ENCODE results near the gene SNAI3.

SNAI3 gene

GRCh38 chr16:88632587-88632930 lies 53.7 kb downstream of the SNAI3 start:
- H3K36me3 ChIP-seq: peaks cover 43 to 60% (median 58%) of the 10 kb centered on the region in 3 donors
- peaks cover 0 to 36% of the 10 kb centered on the region in 2 donors for H3K27me3 ChIP-seq
- H3K9me3 ChIP-seq: no peaks in the 10 kb centered on the region
- H3K4me1 ChIP-seq: peaks cover 0 to 16% (median 14%) of the 10 kb centered on the region in 4 donors
- H3K4me3 ChIP-seq: no peak overlapping the region
- TF ChIP-seq CTCF (IDR thresholded peaks at IDR 0.05): no peak
- H3K27ac ChIP-seq: no peak overlapping the region
- intact Hi-C loops (cut with DNase I; ENCODE audit: low total_unique reads): no loop called here
- DNase-seq: no peak

- Histone ChIP-seq H3K9me3 (no peaks in the 10 kb centered on the region), H3K27me3 (peaks cover 0 to 33% of the 10 kb centered on the region in 2 donors), H3K4me3 (no peak overlapping the region), H3K36me3 (peaks cover 48 to 65% (median 63%) of the 10 kb centered on the region in 3 donors), H3K4me1 (peaks cover 0 to 16% (median 14%) of the 10 kb centered on the region in 4 donors), H3K27ac (no peak overlapping the region)
- intact Hi-C loops (cut with DNase I; ENCODE audit: low total_unique reads): no loop called here
- TF ChIP-seq CTCF (IDR thresholded peaks at IDR 0.05): no peak
- DNase-seq: no peak
These were observed 54.3 kb downstream of the SNAI3 start for GRCh38 chr16:88631920-88632586.

GRCh38 chr16:88631384-88631783 lies 54.9 kb downstream of the SNAI3 start:
- intact Hi-C loops (cut with DNase I; ENCODE audit: low total_unique reads): no loop called here
- H3K4me1 ChIP-seq: peaks cover 0 to 16% (median 14%) of the 10 kb centered on the region in 4 donors
- no peak overlapping the region for H3K27ac ChIP-seq
- H3K27me3 ChIP-seq: peaks cover 0 to 26% of the 10 kb centered on the region in 2 donors
- no peaks in the 10 kb centered on the region for H3K9me3 ChIP-seq
- H3K36me3 ChIP-seq: peaks cover 54 to 72% (median 68%) of the 10 kb centered on the region in 3 donors
- no peak for DNase-seq
- no peak overlapping the region for H3K4me3 ChIP-seq
- no peak for TF ChIP-seq CTCF (IDR thresholded peaks at IDR 0.05)

GRCh38 chr16:88630941-88631340 lies 55.4 kb downstream of the SNAI3 start:
- no peak for DNase-seq
- no peak overlapping the region for H3K27ac ChIP-seq
- peaks cover 0 to 22% of the 10 kb centered on the region in 2 donors for H3K27me3 ChIP-seq
- H3K4me3 ChIP-seq: no peak overlapping the region
- peaks cover 0 to 16% (median 14%) of the 10 kb centered on the region in 4 donors for H3K4me1 ChIP-seq
- peaks cover 58 to 76% (median 68%) of the 10 kb centered on the region in 3 donors for H3K36me3 ChIP-seq
- no peaks in the 10 kb centered on the region for H3K9me3 ChIP-seq
- intact Hi-C loops (cut with DNase I; ENCODE audit: low total_unique reads): no loop called here
- TF ChIP-seq CTCF (IDR thresholded peaks at IDR 0.05): no peak

- TF ChIP-seq CTCF (IDR thresholded peaks at IDR 0.05): no peak
- H3K27ac ChIP-seq: no peak overlapping the region
- peaks cover 0 to 18% of the 10 kb centered on the region in 2 donors for H3K27me3 ChIP-seq
- H3K4me3 ChIP-seq: no peak overlapping the region
- H3K36me3 ChIP-seq: peaks cover 63 to 81% (median 70%) of the 10 kb centered on the region in 3 donors
- intact Hi-C loops (cut with DNase I; ENCODE audit: low total_unique reads): no loop called here
- H3K4me1 ChIP-seq: peaks cover 0 to 16% (median 14%) of the 10 kb centered on the region in 4 donors
- DNase-seq: no peak
- no peaks in the 10 kb centered on the region for H3K9me3 ChIP-seq
These were observed 55.9 kb downstream of the SNAI3 start for GRCh38 chr16:88630433-88630832.

Measured in tibial artery (tissue), 4 donors.